NOMO-1 treated with dmso at 0.1 percent for 144 hours (cell line): ENCODE results near the gene BIN2.
A peak's percentile ranks its signal among the peaks of the same experiment; 100 is the strongest.
"Not testable (repeated sequence)": the region's sequence is repeated elsewhere in the genome, so short reads cannot be mapped to it uniquely, and the experiment has no call there.

ENCODE experiments used
- DNase-seq: peaks from one replicate; lab custom pipeline; 2025; ENCODE audit not compliant: unreplicated experiment; lab: John Stamatoyannopoulos, UW

BIN2 gene

GRCh38 chr12:51263341-51263740 is 60.6 kb downstream of the BIN2 start:
- DNase-seq = no peak

GRCh38 chr12:51262758-51263177 is 61.2 kb downstream of the BIN2 start:
- DNase-seq = no peak

DNA sequence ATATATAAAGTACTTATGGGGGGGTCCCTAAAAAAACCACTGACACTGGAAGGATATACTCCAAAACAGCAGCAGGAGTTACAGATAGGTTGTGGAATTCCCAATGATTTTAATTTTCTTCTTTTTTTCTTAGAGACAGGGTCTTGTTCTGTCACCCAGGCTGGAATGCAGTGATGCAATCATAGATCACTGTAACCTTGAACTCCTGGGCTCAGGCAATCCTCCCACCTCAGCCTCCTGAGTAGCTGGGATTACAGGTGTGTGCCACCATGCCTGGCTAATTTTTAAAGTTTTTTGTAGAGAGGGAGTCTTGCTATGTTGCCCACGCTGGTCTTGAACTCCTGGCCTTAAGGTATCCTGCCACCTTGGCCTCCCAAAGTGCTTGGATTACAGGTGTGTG is 64.4 kb downstream of the BIN2 start:
- not testable (repeated sequence) for DNase-seq

- DNase-seq = no peak
Measured at GRCh38 chr12:51254536-51254935, 69.4 kb downstream of the BIN2 start.

- DNase-seq = no peak
Measured at GRCh38 chr12:51253276-51253675, 70.7 kb downstream of the BIN2 start.

DNA sequence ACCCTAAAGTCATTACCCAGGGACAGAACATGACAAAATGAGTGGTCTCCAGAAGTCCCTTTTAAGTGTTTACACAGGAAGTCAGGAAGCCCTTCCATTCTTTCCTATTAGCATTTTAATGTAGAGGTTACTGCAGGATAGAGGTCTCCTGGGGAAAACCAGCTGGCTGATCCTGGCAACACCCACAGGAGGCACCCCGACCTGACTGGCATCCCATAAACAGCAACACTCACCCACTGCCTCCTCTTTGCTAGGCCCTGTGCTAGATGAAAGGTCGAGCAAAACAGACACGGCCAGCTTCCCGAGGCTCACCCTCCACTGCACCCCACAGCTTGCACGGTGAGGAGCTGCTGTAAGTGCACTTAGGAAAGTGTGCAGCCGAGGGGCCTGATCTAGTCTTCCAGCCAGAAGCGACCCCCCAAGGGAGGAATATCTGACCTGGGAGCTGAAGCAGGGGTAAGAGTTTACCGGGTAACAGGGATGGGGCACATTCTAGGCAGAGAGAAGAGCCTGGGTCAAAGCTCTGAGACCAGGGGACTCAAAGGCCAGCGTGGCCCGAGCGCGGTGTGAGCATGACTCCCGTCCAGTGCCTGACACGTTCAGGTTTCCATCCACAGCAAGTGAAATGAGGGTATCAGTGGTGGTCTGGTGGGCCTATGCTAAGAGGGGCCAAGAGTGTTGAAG is 76.3 kb downstream of the BIN2 start:
- no peak for DNase-seq

DNA sequence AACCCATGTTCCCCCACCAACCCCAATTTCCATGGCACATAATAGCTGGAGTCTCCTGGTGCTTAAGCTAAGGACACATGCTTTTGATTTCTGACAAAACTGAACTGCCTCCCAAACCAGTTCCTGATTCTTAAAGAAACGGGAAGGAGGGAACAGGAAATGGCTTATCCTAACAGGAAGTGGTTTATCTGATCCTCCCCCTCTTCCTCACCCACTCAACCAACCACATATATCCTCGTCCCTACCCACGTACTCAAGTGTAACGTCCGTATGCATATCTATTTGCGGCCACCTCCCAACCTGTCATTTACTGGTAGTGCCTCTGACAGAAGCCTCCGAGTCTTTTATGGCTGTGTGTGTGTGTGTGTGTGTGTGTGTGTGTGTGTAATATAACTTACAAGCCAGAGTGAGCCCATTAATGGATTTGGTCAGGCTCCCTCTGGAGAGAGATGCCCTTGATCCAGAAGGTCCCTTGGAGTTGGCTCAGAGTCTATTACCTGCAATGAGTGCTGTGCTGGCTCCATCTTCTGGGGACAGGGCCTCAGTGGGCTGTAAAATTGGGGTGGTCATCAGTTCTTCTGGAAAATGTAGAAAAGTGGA is 77.6 kb downstream of the BIN2 start:
- peak; percentile 90 for DNase-seq

- no peak for DNase-seq
Measured at GRCh38 chr12:51245476-51246253, 78.3 kb downstream of the BIN2 start.

- DNase-seq = no peak
Measured at GRCh38 chr12:51244269-51244668, 79.7 kb downstream of the BIN2 start.

DNA sequence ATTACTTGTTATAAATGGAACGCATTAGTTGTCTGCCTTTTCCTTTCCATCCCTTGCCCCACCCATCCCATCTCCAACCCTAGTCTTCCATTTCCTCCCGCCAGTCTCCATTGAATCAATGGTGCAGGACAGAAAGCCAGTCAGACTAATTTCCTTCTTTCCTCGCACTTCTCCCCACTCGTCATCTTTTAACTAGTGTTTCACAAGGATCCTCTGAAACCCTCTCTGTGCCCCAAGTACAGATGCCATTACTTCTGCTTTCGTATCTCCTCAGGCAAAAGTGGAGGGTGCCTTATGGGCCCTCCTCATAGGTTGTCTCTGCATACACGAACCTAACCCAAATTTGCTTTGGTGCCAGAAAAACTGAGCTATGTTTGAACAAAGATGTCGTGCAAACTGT is 81.1 kb downstream of the BIN2 start:
- peak; percentile 85 for DNase-seq

- peak; percentile 85 for DNase-seq
Measured at GRCh38 chr12:51242120-51242519, 81.9 kb downstream of the BIN2 start.

DNA sequence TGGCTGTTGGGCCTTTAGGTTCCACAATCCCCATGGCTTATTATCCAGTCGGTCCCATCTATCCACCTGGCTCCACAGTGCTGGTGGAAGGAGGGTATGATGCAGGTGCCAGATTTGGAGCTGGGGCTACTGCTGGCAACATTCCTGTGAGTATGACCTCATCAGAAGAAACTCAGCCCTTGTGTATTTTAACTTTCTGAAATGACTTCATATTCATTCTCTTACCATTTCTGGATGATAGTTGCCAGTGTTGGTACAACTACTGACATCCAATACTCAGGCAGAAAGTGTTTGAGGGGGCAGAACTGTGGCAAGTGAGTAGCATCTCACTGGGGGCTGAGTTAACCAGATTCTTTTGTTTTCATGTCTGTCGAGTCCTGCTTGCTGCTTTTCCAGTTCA is 83.0 kb downstream of the BIN2 start:
- DNase-seq = no peak

DNA sequence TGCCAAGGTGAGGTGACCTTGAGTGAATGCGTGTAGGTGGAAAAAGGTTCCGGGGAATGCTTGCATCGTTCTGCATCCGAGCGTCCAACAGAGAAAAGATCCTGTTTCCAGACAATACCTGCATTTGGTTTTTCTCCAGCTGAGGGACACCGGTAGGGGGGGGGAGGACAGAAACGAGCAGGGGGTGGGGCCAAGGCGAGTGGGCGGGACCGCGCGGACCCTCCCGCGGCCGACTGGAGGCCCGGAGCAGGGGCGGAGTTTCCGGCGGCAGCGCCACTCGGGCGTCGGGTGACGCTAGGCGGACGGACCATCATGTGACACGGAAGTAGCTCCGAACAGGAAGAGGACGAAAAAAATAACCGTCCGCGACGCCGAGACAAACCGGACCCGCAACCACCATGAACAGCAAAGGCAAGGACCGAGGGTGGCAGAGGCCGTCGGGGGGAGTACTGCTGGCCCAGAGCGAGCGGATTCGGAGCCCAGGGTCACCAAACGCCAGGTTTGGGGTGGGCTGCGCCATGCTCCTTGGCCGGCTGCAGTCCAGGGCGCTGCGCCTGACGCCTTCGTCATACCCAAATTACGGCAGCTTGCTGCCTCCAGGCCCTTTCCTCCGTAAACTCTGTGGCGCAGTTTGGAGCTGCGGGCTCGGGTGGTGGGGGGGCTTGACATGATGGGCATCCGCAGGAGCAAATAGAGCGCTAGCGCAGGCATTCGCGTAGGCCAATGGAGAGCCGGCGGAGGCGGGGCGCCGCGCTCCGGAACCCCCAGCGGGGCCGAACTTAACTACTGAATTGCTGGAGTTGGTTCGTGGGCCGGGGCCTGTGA is 85.3 kb downstream of the BIN2 start, which contains the start of gene DAZAP2:
TSS of gene DAZAP2 (plus strand) at position 317 of the 825 bp plus-strand sequence. CDS start at position 399, 82 bp downstream.
- peak; percentile 86 for DNase-seq

DNA sequence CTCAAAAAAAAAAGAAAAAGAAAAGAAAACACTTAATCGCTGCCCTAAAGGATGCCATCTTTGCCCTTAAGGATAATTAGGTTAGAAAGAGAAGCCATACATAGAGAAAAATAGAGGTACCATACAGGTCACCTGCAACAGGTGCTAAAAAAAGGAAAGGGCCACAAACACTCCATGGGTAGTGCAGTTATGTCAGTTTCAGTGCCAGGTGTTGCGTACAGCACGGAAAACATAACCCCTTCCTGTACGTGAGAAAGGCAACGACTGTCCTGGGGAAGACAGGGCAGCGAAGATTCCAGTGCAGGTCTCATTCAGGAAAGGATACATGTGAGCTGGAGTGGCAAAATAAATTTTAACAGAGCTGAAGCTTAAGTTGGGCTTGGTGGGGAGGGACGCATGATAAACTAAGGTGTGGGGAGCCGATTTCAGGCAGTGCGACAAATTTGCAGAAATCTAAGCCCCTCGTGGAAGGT is 85.9 kb downstream of the BIN2 start:
- no peak for DNase-seq

- no peak for DNase-seq
Measured at GRCh38 chr12:51234530-51234929, 89.4 kb downstream of the BIN2 start.

DNA sequence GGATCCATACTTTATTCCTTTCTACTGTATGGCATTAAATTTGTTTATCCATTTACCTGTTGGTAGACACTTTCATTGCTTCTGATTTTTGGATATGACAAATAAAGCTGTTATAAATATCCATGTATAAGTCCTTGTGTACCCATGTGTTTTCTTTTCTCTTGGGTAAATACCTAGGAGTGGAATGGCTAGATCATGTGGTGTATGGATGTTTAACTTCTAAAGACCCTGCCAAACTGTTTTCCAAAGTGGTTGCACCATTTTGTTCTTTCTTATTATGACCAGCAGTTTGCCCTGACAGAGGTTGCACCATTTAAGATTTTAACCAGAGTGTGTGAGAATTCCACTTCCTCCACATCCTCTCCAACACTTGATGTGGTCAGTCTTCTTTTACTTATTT is 91.3 kb downstream of the BIN2 start:
- no peak for DNase-seq
